ENCODE results near the gene SLC9A1.
A peak's percentile ranks its signal among the peaks of the same experiment; 100 is the strongest.

Gene SLC9A1

DNA sequence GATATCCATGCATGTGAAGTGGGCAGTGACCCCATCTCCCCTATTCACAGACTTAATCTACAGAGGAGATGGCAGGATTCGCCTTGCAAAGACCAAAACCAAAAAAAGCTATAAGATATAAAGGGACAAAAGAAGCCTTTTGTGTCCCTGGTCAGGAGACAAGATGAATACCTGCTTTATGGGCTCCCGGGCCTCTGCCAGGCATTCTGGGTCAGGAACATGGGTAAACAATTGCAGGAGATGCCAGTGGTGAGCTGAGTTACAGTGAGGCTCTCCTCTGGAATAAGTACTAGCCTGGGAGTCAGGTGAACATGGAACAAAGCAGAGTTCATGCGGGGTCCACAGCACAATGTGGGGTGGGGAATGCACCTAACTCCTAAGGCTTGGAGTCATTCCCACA is 4.7 kb downstream of the SLC9A1 start:
- DNase-seq, result no peak

DNA sequence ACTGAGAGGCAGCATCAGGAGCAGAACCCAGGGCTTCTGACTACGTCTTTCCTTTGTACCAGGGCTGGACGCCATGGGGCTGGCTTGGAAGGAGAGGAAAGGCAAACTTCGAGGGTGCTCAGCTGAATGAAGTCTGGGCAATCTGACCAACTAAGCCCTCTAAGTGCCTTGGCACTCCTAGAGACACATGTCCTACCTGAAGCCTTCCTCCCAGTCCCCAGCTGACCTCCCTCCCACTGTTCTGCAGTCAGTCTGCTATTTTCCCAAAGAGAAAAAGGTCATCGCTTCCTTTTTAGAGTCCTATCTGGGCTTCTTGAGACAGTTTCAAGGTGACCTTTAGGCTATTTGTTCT is 5.2 kb downstream of the SLC9A1 start:
- no peak for DNase-seq

GRCh38 chr1:27149084-27149761 is 5.7 kb downstream of the SLC9A1 start:
- no peak for DNase-seq

DNA sequence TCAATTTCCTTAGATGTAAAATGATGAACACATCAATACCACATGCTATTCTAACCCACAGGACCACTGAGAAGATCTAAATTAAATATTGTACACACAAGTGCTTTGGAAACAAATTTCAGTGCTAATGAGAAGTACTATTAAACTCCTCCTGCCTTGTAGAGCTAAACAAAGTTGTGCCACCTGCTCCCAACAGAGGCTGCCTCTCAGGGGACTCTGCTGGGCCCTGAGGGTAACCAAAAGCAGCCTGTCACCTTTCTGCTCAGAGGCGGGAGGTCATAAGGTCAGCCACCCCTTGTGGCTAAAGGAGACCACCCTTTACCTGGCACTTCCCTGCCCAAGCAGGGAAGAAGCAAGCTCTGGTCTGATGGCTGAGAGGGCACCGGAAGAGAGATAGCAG is 6.3 kb downstream of the SLC9A1 start:
- no peak for DNase-seq

GRCh38 chr1:27147842-27148518 is 6.9 kb downstream of the SLC9A1 start:
- no peak for DNase-seq

GRCh38 chr1:27145934-27146354 is 9.0 kb downstream of the SLC9A1 start:
- no peak for DNase-seq

DNA sequence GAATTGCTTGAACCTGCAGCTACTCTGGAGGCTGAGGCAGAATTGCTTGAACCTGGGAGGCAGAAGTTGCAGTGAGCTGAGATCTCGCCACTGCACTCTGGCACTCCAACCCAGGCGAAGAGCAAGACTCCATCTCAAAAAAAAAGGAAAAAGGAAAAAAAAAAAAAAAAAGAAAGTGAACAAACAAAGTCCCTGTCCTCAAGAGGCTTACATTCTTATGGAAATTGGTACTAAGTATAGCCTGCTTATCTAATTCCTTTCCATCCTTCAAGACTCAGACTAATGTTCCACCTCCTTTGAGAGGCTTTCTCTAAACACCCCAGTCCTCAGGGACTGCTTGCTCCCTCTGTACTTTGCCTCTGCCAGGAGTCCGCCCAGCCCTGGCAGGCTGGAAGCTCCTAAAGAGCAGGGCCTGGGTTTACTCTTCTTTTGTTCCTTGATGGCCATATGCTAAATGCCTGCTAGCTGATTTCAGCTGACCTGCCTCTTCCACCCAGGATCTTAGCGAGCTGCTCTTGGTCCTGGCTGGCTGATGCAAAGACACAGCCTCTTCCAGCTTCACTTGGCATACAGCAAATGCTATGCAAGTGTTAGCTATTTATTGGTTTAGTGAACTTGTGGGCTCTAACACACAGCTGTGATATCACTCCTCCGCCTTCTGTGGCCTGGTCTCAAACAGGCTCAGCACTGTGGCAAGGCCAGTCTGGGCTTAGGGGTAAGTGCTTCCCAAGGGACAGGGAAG is 9.8 kb downstream of the SLC9A1 start:
- no peak for DNase-seq

DNA sequence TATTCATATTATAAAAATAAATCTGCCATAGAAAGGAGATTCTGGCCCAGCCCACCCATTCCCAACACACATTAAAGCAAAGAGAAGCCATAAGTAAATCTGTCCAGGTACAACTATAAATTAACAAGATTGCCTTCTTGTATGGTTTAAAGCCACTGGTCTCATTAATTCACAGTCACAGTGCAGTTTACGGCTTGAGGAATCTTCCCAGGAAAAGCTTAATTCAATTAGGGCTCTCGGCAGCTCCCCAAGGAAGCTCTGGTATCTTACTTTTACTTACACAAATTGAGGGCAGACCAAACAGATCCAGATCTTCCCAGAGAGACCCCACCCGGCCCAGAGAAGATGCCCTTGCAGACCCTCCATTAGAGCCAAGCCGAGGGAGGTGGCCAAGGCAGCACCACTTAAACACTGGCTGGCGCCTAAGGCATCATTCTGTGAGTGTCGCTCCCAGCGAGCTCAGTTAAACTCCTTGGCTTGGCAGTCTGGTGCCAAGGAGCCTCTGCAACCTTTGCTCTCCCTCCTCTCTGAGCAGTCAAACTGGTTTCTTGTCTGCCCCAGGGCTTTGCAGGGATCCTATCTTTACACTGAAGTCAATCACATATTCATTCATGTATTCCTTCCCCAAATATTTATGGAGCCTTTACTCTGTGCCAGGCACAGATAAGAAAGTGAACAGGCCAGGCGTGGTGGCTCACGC is 10.7 kb downstream of the SLC9A1 start:
- no peak for DNase-seq

GRCh38 chr1:27143401-27143800 is 11.5 kb downstream of the SLC9A1 start:
- no peak for DNase-seq

DNA sequence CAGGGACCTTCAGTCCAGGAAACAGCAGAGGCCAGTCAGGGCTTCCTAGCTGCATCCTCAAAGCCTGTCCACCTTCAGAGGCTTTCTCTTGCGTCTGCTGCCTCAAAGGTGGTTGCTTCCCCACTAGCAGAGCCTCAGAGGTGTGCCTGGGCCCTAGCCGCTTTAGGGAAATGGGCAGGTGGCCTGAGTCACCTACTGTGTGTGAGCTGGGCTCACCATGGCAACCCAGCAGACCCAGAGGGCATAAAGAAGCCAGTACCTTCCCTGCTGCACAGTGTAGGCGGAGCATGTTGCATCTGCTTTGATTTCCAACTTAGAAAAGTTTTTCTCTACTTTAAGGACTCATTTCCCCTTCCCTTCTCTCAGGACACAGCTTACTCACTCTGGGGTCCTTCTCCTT is 12.5 kb downstream of the SLC9A1 start:
- peak; percentile 9 for DNase-seq

DNA sequence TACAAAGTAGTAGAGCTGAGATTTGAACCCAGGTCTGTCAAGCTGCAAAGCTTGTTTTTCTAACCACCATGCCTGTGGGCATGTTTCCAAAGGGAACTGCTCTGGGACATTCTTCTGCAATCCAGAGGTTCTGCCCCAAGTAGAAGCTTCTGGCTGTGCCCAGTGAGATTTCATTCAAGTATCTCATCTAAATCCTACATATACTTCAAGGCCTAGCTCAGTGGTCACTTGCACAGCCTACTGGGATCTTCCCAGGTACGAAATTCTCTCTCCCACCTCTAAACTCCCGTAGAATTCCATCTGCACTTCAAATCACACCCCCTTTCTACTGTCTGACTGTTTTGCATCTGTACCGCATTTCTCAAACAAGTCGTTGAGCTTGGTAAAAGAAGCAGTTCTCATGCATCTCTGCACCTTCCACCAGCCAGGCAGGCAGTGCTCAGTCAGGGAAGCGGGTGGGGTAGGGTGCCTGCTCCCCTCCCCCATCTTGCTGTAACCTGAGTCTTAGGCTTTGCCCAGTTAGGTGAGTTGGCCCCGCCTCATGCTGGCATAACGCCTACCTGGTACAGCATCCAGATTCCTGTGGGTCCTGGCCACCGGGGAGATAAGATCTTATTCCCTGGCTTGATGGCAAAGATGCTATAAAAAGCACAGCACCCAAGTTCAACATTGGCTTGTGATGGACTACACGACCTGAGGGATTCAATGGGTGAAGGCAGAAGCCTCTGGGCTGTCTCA is 13.5 kb downstream of the SLC9A1 start:
- DNase-seq, result peak; percentile 64

- DNase-seq, result peak; percentile 33
Observed at GRCh38 chr1:27139980-27140379, 14.9 kb downstream of the SLC9A1 start.

DNA sequence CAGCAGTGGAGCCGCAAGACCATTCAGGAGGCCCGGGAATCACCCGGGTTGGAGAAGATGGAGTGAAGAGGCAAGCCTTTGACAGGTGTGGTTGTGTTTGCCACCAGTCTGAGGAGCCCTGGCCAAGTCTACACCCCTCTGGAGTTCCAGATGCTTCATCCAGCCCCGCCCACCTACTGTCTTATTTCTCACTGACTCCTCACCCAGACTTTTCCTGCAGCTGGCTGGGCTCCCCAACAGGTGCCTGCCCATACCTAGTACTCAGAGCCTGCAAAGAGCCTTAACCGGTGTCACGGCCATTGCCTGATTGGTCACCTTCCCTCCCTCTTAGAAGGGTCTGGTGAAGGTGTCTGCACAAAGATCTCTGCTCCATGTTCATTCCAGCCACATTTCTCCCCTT is 16.0 kb downstream of the SLC9A1 start:
- no peak for DNase-seq

DNA sequence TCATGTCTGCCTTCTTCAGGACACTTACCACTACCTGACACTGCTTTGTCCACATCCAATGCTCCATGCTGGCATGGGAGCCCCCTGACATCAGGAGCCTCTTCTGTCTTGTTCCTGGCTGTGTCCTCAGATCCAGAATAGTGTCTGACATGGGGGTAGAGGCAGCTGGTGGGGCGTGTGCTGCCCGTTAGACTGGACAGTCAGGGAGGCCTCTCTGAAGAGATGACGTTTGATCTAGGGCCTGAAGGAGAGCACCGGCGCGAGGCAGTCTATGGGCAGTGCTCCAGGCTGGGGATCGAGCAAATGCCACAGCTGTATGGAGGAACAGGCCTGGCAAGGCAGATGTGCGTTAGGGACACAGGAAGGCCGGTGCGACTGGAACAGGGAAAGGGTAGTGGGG is 16.6 kb downstream of the SLC9A1 start:
- no peak for DNase-seq

- peak; percentile 9 for DNase-seq
Observed at GRCh38 chr1:27137544-27138075, 17.3 kb downstream of the SLC9A1 start.

DNA sequence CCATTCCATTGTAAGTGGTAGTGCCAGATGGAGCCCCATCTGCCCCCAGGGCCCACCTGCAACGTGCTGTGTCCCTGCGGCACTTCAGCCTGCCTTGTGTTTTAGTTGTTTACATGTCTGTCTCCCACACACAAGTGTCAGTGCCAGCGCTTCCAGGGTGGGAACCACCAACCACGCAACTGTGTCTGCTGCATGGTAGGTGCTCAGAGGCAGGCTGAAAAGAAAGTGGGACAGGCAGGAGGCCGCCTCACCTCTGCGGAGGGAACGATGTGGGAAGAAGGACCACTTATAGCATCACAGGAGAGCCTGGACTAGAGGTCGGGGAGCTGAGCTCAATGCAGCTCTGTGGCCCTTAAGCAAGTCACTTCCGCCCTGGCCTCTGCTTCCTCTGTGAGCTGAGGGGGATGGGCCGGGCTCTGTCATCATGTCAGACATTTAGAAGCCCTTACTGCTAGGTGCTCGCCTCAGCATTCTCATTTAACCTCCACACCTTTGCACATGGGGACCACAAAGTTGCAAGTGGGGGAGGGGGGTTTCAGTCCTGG is 17.9 kb downstream of the SLC9A1 start:
- DNase-seq, result peak; percentile 68

DNA sequence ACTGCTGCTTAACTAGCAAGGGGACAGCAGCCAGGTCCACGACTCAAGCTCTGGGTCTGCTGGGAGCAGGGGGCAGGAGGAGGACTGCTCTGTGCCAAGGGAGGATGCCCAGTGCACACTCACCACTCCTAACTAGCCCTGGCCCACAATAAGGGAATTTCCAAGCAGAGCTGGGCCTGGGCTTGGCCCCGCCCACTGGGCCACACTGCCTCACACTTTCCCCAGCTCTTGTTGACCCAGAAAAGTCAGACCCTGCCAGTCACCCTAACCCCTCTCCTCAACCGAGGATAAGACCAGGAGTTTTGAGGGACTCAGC is 18.7 kb downstream of the SLC9A1 start:
- no peak for DNase-seq

- no peak for DNase-seq
Observed at GRCh38 chr1:27135541-27136235, 19.2 kb downstream of the SLC9A1 start.

DNA sequence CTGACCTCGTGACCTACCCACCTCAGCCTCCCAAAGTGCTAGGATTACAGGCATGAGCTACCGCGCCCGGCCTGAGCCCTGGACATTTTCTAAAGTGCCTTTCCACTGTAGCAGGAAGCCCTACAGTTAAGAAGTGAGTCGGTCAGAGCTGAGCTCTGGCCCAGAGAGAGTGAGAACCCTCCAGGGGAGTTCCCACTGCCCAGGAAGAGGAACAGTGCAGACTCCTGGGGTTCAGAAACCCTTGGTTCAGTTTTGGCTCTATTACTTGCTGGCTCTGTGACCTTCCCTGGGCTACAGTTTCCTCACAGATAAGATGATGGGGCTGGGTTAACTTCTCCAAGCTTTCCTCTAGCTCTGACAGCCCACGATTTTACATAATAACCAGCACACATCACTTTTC is 20.9 kb downstream of the SLC9A1 start:
- no peak for DNase-seq

- DNase-seq, result no peak
Observed at GRCh38 chr1:27133158-27133557, 21.8 kb downstream of the SLC9A1 start.

DNA sequence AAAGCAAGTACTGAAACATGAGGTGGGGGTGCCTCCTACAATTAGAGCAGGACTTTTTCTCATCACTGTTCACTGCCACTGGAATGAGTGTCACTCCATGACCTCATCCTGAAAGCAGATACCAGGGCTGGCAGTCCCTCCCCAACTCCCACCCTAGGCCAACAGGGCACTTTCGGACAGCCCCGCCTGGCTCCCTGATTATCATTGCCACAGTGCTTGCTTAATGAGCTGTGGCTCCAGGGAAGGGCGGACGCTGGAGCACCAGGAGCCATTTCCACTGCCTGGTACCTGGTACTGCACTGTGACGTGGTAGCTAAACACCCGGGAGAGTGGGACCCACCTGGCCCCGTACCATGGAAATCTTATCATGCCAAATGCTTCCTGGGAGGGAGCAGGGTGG is 22.3 kb downstream of the SLC9A1 start:
- DNase-seq, result no peak

DNA sequence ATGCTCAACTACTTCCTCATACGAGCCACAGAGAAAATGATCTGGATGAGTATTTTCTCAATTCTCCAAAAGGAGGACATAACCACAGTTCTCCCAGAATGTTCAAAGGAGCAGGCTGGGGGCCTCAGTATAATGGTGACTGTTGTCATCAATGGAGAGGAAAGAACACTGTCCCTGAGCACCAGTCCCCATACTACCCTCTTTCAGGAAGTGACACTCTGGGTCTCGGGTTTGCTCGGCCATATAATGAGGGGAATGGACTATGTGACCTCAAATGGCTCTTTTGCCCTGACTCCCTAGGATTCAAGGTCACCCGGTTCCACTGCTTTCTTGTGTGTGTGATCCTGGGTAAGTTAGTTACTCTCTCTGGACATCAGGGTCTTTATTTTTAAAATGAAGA is 22.8 kb downstream of the SLC9A1 start:
- DNase-seq, result no peak

Data from NCI-H345 (cell line).